ENCODE data around the gene PTK7.
A peak's percentile ranks its signal among the peaks of the same experiment; 100 is the strongest.
"Not testable (repeated sequence)": the region's sequence is repeated elsewhere in the genome, so short reads cannot be mapped to it uniquely, and the experiment has no call there.

The PTK7 gene

GRCh38 chr6:43075670-43076463 lies at the start of gene PTK7:
Gene PTK7, plus strand, starts transcription at chr6:43076314. Its CDS starts 175 bp downstream, at chr6:43076489.
- peak; percentile 68 for DNase-seq

GRCh38 chr6:43026365-43026764 lies 49.7 kb upstream of the PTK7 start:
- DNase-seq: no peak

GRCh38 chr6:43029120-43029519 lies 47.0 kb upstream of the PTK7 start:
- no peak for DNase-seq

GRCh38 chr6:43032326-43032725 lies 43.8 kb upstream of the PTK7 start:
- no peak for DNase-seq

- DNase-seq: no peak
These were observed 42.5 kb upstream of the PTK7 start for GRCh38 chr6:43033496-43034189.

- no peak for DNase-seq
These were observed 42.0 kb upstream of the PTK7 start for GRCh38 chr6:43034190-43034525.

GRCh38 chr6:43035495-43036194 lies 40.5 kb upstream of the PTK7 start:
- DNase-seq: no peak

GRCh38 chr6:43036712-43037111 lies 39.4 kb upstream of the PTK7 start:
- DNase-seq: no peak

GRCh38 chr6:43037197-43037596 lies 38.9 kb upstream of the PTK7 start:
- DNase-seq: no peak

- no peak for DNase-seq
These were observed 38.4 kb upstream of the PTK7 start for GRCh38 chr6:43037706-43038105.

GRCh38 chr6:43038727-43039126 lies 37.4 kb upstream of the PTK7 start:
- DNase-seq: no peak

GRCh38 chr6:43040542-43041257 lies 35.4 kb upstream of the PTK7 start:
- DNase-seq: no peak

- DNase-seq: not testable (repeated sequence)
These were observed 34.6 kb upstream of the PTK7 start for GRCh38 chr6:43041475-43041874.

GRCh38 chr6:43043310-43043709 lies 32.8 kb upstream of the PTK7 start:
- no peak for DNase-seq

- no peak for DNase-seq
These were observed 30.7 kb upstream of the PTK7 start for GRCh38 chr6:43045371-43045930.

GRCh38 chr6:43047998-43048397 lies 28.1 kb upstream of the PTK7 start:
- no peak for DNase-seq

GRCh38 chr6:43050981-43051380 lies 25.1 kb upstream of the PTK7 start:
- DNase-seq: no peak

- DNase-seq: no peak
These were observed 23.8 kb upstream of the PTK7 start for GRCh38 chr6:43052225-43052841.

GRCh38 chr6:43052842-43053544 lies 23.1 kb upstream of the PTK7 start:
- DNase-seq: no peak

- peak; percentile 99 for DNase-seq
These were observed 22.4 kb upstream of the PTK7 start, which contains the start of gene CUL7 for GRCh38 chr6:43053545-43054205. Gene CUL7, minus strand, starts transcription at chr6:43053851. Its CDS starts 1,063 bp downstream, at chr6:43052788.

Measured in 8988T (cell line).